Medulla oblongata (tissue), 1 donor: ENCODE results near the gene DOCK9.

Experiments
- DNase-seq: peaks from one replicate; pipeline ENCODE4 v3.0.0-alpha.2; 2015; ENCODE audit errors: extremely low spot score

Gene DOCK9

GRCh38 chr13:98950705-98951104, 27.2 kb downstream of the DOCK9 start:
- DNase-seq: no peak

DNA sequence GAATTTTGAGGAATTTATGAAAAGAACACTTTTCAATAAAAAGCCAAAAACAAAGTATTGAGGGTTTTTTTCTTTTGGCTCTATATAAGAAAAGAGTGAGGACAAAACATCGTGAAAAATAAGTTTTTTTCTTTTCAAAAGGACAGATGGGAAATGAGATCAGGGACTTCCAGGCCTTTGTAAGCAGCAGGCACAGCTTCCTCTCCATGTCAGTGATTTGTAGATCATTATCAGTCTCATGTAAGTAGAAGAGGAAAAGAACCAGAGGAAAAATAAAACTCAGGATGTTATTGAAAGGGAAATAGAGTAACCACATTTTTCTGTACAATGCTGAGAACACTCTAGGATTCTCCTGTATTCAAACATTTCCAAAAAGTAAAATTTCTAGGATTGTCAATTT, 29.9 kb downstream of the DOCK9 start:
- DNase-seq: no peak

- DNase-seq: no peak
Observed at GRCh38 chr13:98945863-98946605, 31.8 kb downstream of the DOCK9 start.

DNA sequence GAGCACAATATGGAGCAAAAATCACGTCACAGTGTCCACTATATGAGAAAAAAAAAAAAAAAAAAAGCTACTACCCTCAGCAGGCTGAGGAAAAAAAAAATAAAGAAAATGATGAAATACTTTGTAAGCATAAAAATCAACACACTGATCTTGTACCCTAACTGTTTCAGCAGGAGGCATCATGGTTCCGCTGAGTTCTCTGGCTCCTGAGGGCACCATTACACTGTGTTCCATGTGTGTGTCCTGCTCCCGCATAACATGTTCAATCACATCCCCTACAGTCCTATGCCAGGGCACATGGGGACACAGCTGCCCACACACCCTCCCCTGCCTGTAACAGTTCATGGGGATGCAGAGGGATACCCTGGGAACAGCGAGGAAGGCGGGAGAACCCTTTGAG, 33.5 kb downstream of the DOCK9 start:
- no peak for DNase-seq

DNA sequence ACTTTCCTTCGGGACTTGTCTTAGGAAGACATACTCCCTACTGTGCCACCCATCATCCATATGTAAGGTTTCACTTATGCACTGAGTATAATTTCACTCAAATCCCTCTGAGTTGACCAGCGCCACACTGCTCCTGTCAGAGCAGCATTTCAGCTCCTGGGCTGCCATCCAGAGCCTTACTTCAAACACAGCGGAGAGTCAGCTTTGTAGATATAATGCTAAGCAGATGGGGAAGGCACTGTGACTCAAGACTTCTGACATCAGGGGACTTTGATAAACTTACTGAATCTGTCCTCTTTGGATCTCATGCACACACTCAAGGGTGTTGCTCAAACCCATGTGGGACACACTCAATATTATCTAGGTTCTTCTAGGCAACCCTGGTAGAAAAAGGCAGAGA, 34.9 kb downstream of the DOCK9 start:
- no peak for DNase-seq

DNA sequence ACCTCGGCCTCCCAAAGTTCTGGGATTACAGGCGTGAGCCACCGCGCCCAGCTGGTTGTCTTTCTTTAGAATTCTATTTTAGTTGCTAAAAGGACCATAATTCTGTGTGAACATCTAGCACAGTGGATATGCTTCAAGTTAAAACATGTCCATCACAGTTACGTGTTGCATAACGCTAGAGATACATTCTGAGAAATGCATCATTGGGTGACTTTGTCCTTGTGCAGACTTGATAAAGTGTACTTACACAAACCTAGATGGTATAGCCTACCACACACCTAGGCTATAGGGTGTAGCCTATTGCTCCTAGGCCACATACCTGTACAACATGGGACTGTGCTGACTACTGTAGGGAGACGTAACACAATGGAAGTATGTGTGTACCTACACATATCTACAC, 35.4 kb downstream of the DOCK9 start:
- DNase-seq: no peak

- no peak for DNase-seq
Observed at GRCh38 chr13:98941536-98941935, 36.3 kb downstream of the DOCK9 start.

DNA sequence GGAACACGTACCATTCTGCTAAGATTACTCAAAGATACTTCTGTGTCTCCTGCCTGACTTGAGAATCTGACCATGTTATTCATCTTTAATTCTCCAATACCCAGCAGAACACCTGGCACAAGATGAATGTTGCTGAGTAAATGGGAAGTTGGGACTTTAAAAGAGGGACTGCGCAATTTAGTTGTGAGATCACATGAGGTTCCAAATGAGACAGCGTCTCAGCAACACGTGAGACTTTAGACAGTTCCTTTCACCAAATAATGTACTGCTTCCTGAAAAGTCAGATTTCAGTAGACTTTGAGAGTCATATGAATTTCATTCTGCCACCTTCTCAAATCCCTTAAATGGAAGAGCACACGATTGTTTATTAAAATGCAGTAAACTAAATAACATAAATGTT, 36.7 kb downstream of the DOCK9 start:
- peak; percentile 23 for DNase-seq

- no peak for DNase-seq
Observed at GRCh38 chr13:98940325-98941001, 37.4 kb downstream of the DOCK9 start.

DNA sequence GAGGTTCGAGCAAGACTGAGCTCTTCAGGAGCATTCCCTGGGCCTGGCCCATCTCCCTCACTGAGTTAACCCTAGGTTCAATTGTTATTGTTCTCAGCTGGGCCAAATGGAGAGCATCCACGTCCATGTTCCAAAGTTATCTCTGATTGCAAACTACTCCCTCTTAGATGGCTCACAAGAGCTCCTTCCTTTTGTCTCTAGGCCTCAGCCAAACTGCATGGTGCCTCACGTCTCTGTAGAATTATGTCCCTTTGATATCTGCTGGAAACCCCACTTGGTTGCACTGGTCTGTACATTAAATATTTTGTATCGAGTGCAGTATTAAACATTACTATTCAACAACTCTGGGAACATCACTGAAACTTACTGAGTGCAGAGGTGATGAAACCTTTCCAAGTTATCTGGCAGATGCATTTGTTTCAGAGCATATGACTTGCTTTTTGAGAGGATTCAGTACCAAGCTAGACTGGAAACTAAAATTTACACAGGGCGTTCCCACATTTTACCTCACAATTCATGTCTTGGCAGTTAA, 38.1 kb downstream of the DOCK9 start:
- DNase-seq: no peak

GRCh38 chr13:98938801-98939200, 39.1 kb downstream of the DOCK9 start:
- DNase-seq: no peak

GRCh38 chr13:98937911-98938381, 39.9 kb downstream of the DOCK9 start:
- DNase-seq: no peak

- DNase-seq: no peak
Observed at GRCh38 chr13:98934243-98934642, 43.6 kb downstream of the DOCK9 start.

DNA sequence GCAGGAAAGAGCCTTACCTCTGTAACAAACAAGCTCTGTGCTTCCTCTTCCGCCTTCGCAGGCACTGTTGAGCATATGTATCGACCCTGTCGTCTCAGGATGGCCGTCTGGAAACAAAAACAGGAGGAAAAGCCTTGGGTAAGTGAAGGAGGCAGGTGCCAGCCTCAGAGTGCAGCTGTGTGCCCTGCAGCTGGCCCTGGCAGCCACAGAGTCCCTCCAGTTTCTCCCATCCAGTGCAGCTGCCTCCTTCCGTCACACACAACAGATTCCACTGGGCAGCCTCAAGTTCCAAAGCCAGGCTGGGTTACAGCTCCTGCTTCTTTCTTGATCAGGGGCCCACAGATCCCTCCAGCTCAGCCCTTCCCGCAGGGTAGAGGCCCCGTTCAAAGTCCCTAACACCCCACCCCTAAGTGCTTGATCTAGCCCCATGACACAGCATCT, 47.7 kb downstream of the DOCK9 start:
- peak; percentile 43 for DNase-seq

GRCh38 chr13:98927951-98928927, 49.6 kb downstream of the DOCK9 start:
- DNase-seq: no peak

- no peak for DNase-seq
Observed at GRCh38 chr13:98925949-98926348, 51.9 kb downstream of the DOCK9 start.

DNA sequence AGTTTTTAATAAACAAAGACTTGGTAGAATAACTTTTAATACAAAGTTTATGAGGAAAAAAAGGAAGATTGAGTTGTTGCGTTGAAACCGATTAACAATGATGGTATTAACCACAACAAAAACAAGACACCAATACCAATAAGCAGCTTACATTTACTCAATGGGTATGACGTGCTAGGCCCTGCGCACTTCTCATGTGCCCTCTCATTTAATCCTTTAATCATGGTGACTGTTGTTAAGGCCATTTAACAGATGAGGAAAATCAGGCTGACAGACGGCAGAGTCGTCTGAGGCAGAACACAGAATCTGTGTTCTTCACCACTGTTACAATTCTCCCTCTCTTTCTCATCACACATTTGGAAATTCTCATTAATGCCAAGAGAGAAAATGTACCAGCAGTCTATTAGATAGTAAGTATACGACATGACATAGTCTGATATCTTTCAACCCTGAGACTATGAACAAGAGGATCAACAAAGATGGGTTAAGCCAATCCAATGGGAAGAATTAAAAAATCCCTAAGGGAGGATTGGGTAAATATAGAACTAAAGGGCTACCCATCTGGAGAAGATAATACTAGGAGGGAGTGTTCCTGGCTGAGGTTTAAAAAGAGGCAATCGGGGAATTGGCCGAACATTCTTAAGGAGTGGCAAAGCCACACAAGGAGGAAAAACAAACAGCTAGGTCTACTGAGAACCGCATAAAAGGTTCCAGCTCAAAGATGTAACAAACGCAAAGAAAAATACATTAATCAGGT, 54.0 kb downstream of the DOCK9 start:
- DNase-seq: no peak

DNA sequence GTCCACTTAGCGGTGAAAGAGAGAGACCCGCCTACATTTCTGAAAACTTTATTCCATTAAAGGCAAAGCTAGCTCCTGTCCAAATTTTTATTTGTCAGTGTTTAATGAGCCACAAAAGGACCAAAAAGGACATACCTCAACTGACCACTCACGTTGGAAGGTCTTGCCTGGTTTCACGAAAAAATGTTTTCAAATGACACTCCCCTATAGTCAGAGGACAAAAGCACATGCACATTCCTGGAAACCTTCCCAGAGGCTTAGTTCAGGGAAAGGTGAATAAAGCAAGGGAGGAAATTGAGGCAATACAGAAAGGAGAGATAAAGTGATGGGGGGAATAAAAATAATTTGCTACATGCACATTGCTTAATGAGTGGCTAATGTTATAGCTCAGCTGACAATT, 55.6 kb downstream of the DOCK9 start:
- no peak for DNase-seq

GRCh38 chr13:98921786-98922185, 56.1 kb downstream of the DOCK9 start:
- DNase-seq: peak; percentile 89

DNA sequence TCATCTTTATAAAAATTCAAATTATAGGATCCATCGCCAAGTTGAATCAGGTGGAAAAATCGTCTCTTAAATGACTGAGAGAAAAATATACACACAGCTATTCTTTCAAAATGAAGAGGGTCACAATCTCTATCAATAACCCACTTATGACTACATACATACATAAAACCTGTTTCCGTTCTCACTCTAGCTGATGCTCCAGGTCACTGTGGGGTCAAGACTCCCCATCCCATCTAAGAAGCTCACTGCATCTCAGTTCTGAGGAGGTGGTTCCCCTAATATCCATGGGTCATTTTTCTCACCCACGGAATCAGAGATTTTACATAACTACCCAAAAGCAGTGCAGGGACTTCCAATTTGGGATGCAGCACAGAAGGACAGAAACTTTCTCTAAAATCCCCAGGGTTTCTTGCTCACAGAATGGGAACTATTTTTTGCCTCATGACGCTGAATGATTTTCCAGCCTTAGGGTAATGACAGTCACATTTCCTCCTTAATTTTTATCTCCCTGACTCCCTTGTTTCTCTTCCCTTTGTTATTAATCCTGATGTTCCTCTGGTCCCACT, 56.8 kb downstream of the DOCK9 start:
- DNase-seq: no peak

- DNase-seq: no peak
Observed at GRCh38 chr13:98919566-98919965, 58.3 kb downstream of the DOCK9 start.
